ENCODE measurements around the gene MAPK8IP1.

The MAPK8IP1 gene

DNA sequence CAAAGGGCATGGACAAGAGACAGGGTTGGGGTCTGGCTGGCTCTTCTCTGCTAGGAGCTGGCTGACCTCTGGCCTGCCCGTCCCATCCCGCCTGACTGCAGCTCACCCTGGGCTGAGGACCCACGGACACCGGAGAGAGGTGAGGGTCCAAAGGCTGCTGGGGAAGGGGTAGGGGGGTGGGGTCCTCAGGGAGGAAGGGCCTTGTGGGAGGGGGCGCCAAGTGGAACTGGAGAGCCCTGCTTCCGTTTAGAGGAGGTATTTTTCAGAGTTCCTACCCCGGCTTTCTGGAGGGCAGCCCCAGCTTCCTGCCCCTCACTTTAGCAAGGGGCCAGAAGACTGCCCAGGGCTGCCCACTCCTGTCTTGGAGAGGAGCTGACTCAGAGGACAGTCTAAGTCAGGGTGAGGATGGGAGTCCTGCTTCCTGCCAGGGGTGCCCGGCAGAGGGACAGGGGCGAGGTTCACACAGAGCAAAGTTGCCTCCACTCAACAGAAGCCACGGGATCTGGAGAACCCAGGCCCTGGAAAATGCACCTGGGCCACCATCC is 44.1 kb downstream of the MAPK8IP1 start:
- no peak for DNase-seq (ENCODE audit: low read depth, low spot score)
- Histone ChIP-seq H3K27me3 (ENCODE audit: insufficient read depth, insufficient read length) (no peaks in the 10 kb centered on the region), H3K36me3 (ENCODE audit: insufficient read depth, insufficient read length, low read length) (peaks cover 58% of the 10 kb centered on the region), H3K4me1 (ENCODE audit: insufficient read depth, insufficient read length) (peaks cover 13% of the 10 kb centered on the region), H3K9me3 (ENCODE audit: insufficient read depth, low read length) (no peaks in the 10 kb centered on the region), H3K4me3 (ENCODE audit: insufficient read length, low read depth) (no peak overlapping the region), H3K9ac (ENCODE audit: insufficient read length, low read depth) (no peak overlapping the region)
- TF ChIP-seq ZNF274 (IDR thresholded peaks at IDR 0.05; ENCODE audit: low read depth, low read length) (no peak), SUZ12 (IDR thresholded peaks at IDR 0.05; ENCODE audit: extremely low read depth, insufficient read depth, insufficient read length) (no peak), YY1 (IDR thresholded peaks at IDR 0.05; ENCODE audit: insufficient read depth, insufficient read length) (no peak)

DNA sequence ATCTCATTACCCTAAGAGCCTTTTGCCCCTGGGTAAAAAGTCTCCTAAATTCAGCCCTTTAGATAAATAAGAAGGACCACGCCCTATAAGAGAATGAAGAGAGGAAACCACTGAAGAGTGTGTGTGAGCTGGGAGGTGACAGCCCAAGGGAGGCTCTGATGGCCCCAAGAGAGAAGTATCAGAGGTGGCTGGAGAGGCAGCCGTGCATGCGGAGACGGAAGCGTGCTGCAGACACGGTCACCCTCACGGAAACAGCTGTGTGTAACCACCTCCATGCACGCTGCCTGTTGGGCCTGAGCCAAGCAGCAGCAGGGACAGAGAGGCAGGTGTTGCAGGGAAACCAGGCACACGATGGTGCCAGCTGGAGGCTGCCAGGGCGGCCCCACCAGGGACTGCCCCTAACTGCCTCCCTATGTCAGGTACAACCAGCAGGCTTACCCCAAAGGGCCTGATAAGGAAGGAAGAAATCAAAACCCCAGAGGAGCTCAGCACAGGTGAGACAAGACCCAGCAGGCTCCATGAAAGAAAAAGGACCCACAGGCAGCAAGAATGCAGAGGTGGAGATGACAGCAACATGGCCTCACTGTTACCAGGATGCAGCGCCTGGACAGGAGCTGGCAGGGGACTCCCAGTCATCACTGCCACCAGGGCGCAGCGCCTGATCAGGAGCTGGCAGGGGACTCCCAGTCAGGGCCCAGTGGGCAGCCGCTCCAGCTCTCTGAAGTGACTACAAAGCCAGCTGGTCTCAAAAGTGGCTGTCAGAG is 44.8 kb downstream of the MAPK8IP1 start:
- DNase-seq (ENCODE audit: low read depth, low spot score), result no peak
- Histone ChIP-seq H3K9me3 (ENCODE audit: insufficient read depth, low read length) (no peaks in the 10 kb centered on the region), H3K4me1 (ENCODE audit: insufficient read depth, insufficient read length) (peaks cover 19% of the 10 kb centered on the region), H3K36me3 (ENCODE audit: insufficient read depth, insufficient read length, low read length) (peaks cover 64% of the 10 kb centered on the region), H3K27me3 (ENCODE audit: insufficient read depth, insufficient read length) (no peaks in the 10 kb centered on the region), H3K9ac (ENCODE audit: insufficient read length, low read depth) (no peak overlapping the region), H3K4me3 (ENCODE audit: insufficient read length, low read depth) (no peak overlapping the region)
- TF ChIP-seq SUZ12 (IDR thresholded peaks at IDR 0.05; ENCODE audit: extremely low read depth, insufficient read depth, insufficient read length) (no peak), ZNF274 (IDR thresholded peaks at IDR 0.05; ENCODE audit: low read depth, low read length) (no peak), YY1 (IDR thresholded peaks at IDR 0.05; ENCODE audit: insufficient read depth, insufficient read length) (no peak)

DNA sequence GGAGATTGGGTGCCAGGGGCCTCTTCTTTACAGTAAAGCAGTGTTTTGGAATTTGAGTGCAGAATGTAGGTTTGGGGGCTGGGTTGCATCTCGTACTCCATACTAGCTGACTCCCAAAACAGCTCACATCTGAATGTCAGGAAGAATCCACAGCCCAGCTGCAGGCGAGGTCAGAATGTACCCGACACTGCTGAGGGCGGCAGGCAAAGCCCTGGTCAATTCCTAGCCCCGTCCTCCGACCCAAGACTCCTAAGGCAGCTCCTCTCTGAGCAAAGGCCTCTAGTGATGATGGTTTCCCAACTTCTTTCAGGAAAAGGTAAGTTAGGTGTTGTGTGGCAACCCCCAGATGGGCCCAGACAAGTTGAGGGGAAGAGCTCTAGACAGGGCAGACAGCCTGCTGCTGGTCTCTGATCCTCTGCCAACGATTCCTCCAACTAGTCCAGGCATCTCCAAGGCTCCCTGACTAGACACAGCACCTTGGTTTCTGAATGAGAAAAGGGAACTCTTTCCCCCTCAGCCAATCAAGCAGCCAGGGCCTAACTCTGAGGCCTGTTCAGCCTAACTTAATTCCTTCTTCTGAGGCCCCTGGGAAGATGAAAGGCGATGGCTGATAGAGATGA is 45.6 kb downstream of the MAPK8IP1 start:
- Histone ChIP-seq H3K27me3 (ENCODE audit: insufficient read depth, insufficient read length) (no peaks in the 10 kb centered on the region), H3K9me3 (ENCODE audit: insufficient read depth, low read length) (no peaks in the 10 kb centered on the region), H3K4me1 (ENCODE audit: insufficient read depth, insufficient read length) (peaks cover 20% of the 10 kb centered on the region), H3K36me3 (ENCODE audit: insufficient read depth, insufficient read length, low read length) (peaks cover 71% of the 10 kb centered on the region), H3K4me3 (ENCODE audit: insufficient read length, low read depth) (no peak overlapping the region), H3K9ac (ENCODE audit: insufficient read length, low read depth) (no peak overlapping the region)
- no peak for DNase-seq (ENCODE audit: low read depth, low spot score)
- no peak for TF ChIP-seq SUZ12 (IDR thresholded peaks at IDR 0.05; ENCODE audit: extremely low read depth, insufficient read depth, insufficient read length)
- no peak for TF ChIP-seq ZNF274 (IDR thresholded peaks at IDR 0.05; ENCODE audit: low read depth, low read length)
- no peak for TF ChIP-seq YY1 (IDR thresholded peaks at IDR 0.05; ENCODE audit: insufficient read depth, insufficient read length)

DNA sequence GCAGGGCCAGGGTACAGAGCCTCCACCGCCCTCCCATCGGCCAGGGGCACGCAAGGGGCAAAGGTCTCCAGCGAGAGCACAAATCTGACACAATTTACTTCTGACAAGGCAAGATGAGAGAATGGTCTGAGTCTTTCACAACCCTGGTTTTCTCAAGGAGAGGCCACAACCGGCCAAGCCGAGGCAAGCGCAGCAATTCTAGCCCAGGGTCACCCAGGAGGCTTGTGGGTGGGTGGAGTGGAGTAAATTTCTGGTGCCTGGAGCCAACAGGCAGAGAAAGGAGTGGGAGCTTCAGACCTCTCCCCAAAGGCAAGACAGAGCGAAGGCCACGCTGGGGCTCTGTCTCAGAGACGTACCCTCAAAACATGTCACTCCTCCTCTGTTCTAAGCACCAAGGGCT is 46.3 kb downstream of the MAPK8IP1 start:
- Histone ChIP-seq H3K4me1 (ENCODE audit: insufficient read depth, insufficient read length) (peaks cover 20% of the 10 kb centered on the region), H3K4me3 (ENCODE audit: insufficient read length, low read depth) (no peak overlapping the region), H3K9ac (ENCODE audit: insufficient read length, low read depth) (no peak overlapping the region), H3K27me3 (ENCODE audit: insufficient read depth, insufficient read length) (no peaks in the 10 kb centered on the region), H3K36me3 (ENCODE audit: insufficient read depth, insufficient read length, low read length) (peaks cover 67% of the 10 kb centered on the region), H3K9me3 (ENCODE audit: insufficient read depth, low read length) (no peaks in the 10 kb centered on the region)
- no peak for DNase-seq (ENCODE audit: low read depth, low spot score)
- TF ChIP-seq ZNF274 (IDR thresholded peaks at IDR 0.05; ENCODE audit: low read depth, low read length) (no peak), YY1 (IDR thresholded peaks at IDR 0.05; ENCODE audit: insufficient read depth, insufficient read length) (no peak), SUZ12 (IDR thresholded peaks at IDR 0.05; ENCODE audit: extremely low read depth, insufficient read depth, insufficient read length) (no peak)

DNA sequence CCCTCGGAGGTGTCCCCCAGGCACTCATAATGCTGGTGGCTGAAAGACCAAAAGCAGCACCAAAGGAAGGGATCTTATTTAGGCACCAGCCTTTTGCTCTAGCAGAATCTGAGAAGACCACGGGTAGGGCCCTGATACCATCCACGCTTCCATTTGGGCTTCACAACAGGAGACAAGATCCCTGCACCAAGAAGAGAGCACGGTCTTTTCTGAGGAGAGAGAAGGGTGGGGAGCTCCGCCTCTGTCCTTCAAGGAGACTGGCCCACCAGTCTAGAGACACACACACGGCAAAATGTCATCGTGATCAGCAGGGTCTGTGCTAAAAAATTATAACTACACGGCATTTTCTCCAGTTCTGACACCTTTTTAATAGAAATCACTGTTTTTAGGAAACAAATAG is 46.8 kb downstream of the MAPK8IP1 start:
- Histone ChIP-seq H3K9ac (ENCODE audit: insufficient read length, low read depth) (no peak overlapping the region), H3K4me3 (ENCODE audit: insufficient read length, low read depth) (no peak overlapping the region)

GRCh38 chr11:45933131-45933831 is 47.8 kb downstream of the MAPK8IP1 start:
- Histone ChIP-seq H3K4me1 (ENCODE audit: insufficient read depth, insufficient read length) (peaks cover 20% of the 10 kb centered on the region), H3K36me3 (ENCODE audit: insufficient read depth, insufficient read length, low read length) (peaks cover 53% of the 10 kb centered on the region), H3K9ac (ENCODE audit: insufficient read length, low read depth) (no peak overlapping the region), H3K9me3 (ENCODE audit: insufficient read depth, low read length) (no peaks in the 10 kb centered on the region), H3K27me3 (ENCODE audit: insufficient read depth, insufficient read length) (no peaks in the 10 kb centered on the region), H3K4me3 (ENCODE audit: insufficient read length, low read depth) (no peak overlapping the region)
- TF ChIP-seq SUZ12 (IDR thresholded peaks at IDR 0.05; ENCODE audit: extremely low read depth, insufficient read depth, insufficient read length) (no peak), ZNF274 (IDR thresholded peaks at IDR 0.05; ENCODE audit: low read depth, low read length) (no peak), YY1 (IDR thresholded peaks at IDR 0.05; ENCODE audit: insufficient read depth, insufficient read length) (no peak)
- no peak for DNase-seq (ENCODE audit: low read depth, low spot score)

More for the DNA sequence above, 46.8 kb downstream of the MAPK8IP1 start:
- TF ChIP-seq SUZ12 (IDR thresholded peaks at IDR 0.05; ENCODE audit: extremely low read depth, insufficient read depth, insufficient read length), result no peak
- no peak for DNase-seq (ENCODE audit: low read depth, low spot score)
- Histone ChIP-seq H3K36me3 (ENCODE audit: insufficient read depth, insufficient read length, low read length) (peaks cover 64% of the 10 kb centered on the region), H3K4me1 (ENCODE audit: insufficient read depth, insufficient read length) (peaks cover 18% of the 10 kb centered on the region), H3K27me3 (ENCODE audit: insufficient read depth, insufficient read length) (no peaks in the 10 kb centered on the region), H3K9me3 (ENCODE audit: insufficient read depth, low read length) (no peaks in the 10 kb centered on the region)
